HG02884 (cell line): ENCODE measurements around the gene CFAP52.
"Not testable (repeated sequence)": the region's sequence is repeated elsewhere in the genome, so short reads cannot be mapped to it uniquely, and the experiment has no call there.

Source experiments
- ATAC-seq: cut with Tn5 transposase; IDR thresholded peaks from one replicate; pipeline ENCODE4 v1.9.1; 2021; ENCODE audit warnings: mild to moderate bottlenecking, moderate library complexity; ENCODE audit not compliant: unreplicated experiment

The CFAP52 gene

GRCh38 chr17:9576521-9577372 lies at the start of gene CFAP52:
TSS of gene CFAP52 (plus strand) at chr17:9576642. CDS start at chr17:9576696, 54 bp downstream.
- no peak for ATAC-seq

GRCh38 chr17:9527788-9528187 lies 48.7 kb upstream of the CFAP52 start:
- no peak for ATAC-seq

- ATAC-seq: no peak
These were observed 47.3 kb upstream of the CFAP52 start for GRCh38 chr17:9529033-9529700.

- ATAC-seq: no peak
These were observed 45.4 kb upstream of the CFAP52 start for GRCh38 chr17:9531034-9531433.

- ATAC-seq: no peak
These were observed 43.7 kb upstream of the CFAP52 start for GRCh38 chr17:9532715-9533114.

- ATAC-seq: no peak
These were observed 43.0 kb upstream of the CFAP52 start for GRCh38 chr17:9533441-9533840.

GRCh38 chr17:9536061-9536460 lies 40.4 kb upstream of the CFAP52 start:
- ATAC-seq: no peak

- ATAC-seq: no peak
These were observed 39.2 kb upstream of the CFAP52 start for GRCh38 chr17:9537177-9537776.

- ATAC-seq: no peak
These were observed 37.8 kb upstream of the CFAP52 start for GRCh38 chr17:9538626-9539025.

GRCh38 chr17:9541718-9542117 lies 34.7 kb upstream of the CFAP52 start:
- no peak for ATAC-seq

- ATAC-seq: no peak
These were observed 32.2 kb upstream of the CFAP52 start for GRCh38 chr17:9544221-9544620.

GRCh38 chr17:9549215-9549614 lies 27.2 kb upstream of the CFAP52 start:
- ATAC-seq: no peak

GRCh38 chr17:9553181-9553580 lies 23.3 kb upstream of the CFAP52 start:
- ATAC-seq: no peak

- ATAC-seq: no peak
These were observed 22.8 kb upstream of the CFAP52 start for GRCh38 chr17:9553596-9553995.

GRCh38 chr17:9554715-9555114 lies 21.7 kb upstream of the CFAP52 start:
- not testable (repeated sequence) for ATAC-seq

- no peak for ATAC-seq
These were observed 19.2 kb upstream of the CFAP52 start for GRCh38 chr17:9557161-9557755.

GRCh38 chr17:9557857-9558256 lies 18.6 kb upstream of the CFAP52 start:
- no peak for ATAC-seq

GRCh38 chr17:9564104-9564503 lies 12.3 kb upstream of the CFAP52 start:
- ATAC-seq: no peak

- ATAC-seq: no peak
These were observed 10.4 kb upstream of the CFAP52 start for GRCh38 chr17:9566067-9566466.

- not testable (repeated sequence) for ATAC-seq
These were observed 9.7 kb upstream of the CFAP52 start for GRCh38 chr17:9566739-9567138.

- no peak for ATAC-seq
These were observed 8.4 kb upstream of the CFAP52 start for GRCh38 chr17:9568004-9568403.
